ENCODE measurements around the gene PCSK2.
A peak's percentile ranks its signal among the peaks of the same experiment; 100 is the strongest.

DNA sequence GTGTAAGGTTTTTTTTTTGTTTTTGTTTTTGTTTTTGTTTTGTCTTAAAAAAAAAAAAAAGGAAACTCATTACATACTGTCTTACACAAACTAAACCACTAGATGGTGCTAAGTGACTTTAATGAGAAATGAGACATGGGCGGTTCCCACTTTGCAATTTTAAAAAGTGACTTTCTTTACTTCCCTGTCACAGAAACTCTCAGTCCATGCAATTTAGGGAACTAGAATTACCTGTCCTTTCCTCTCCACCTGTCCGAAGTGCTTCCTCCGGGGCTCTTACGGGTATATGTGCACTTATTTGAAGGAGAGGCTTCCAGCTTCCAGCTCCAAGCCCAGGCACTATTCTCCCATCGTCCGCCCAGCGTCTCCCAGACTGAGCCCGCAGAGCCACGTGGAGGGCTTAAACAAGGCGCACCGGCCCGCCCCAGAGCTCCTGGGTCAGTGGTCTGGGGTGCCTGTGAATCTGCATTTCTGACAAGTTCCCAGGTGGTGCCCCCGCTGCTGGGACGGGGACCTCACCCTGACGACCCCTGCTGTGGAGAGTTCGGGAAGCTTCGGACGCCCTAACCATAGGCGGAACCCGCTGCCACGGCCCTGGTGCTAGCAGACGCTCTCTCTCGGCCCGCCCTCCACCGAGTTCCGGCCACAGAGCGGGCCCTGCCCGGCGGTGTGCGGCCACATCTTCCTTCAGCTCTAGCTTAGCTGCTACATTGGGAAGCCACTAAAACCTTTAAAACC lies 278.2 kb downstream of the PCSK2 start:
- TF ChIP-seq EZH2 (IDR thresholded peaks at IDR 0.05; ENCODE audit: borderline replicate concordance) (no peak), CTCF (IDR thresholded peaks at IDR 0.05; ENCODE audit: poor library complexity) (peak; percentile 80)
